ENCODE results near the gene BFSP2.

BFSP2 gene

GRCh38 chr3:133418361-133418760 lies 18.5 kb downstream of the BFSP2 start:
- DNase-seq (ENCODE audit: low read depth in 2 of 2), result no peak

- no peak for DNase-seq (ENCODE audit: low read depth in 2 of 2)
These were observed 19.5 kb downstream of the BFSP2 start for GRCh38 chr3:133419151-133419909.

GRCh38 chr3:133424937-133425869 lies 25.3 kb downstream of the BFSP2 start:
- no peak for DNase-seq (ENCODE audit: low read depth in 2 of 2)

GRCh38 chr3:133425898-133426297 lies 26.0 kb downstream of the BFSP2 start:
- DNase-seq (ENCODE audit: low read depth in 2 of 2), result no peak

GRCh38 chr3:133426721-133427120 lies 26.9 kb downstream of the BFSP2 start:
- DNase-seq (ENCODE audit: low read depth in 2 of 2), result no peak

- DNase-seq (ENCODE audit: low read depth in 2 of 2), result no peak
These were observed 28.7 kb downstream of the BFSP2 start for GRCh38 chr3:133428552-133428951.

- DNase-seq (ENCODE audit: low read depth in 2 of 2), result no peak
These were observed 29.2 kb downstream of the BFSP2 start for GRCh38 chr3:133429063-133429462.

GRCh38 chr3:133439563-133439962 lies 39.7 kb downstream of the BFSP2 start:
- no peak for DNase-seq (ENCODE audit: low read depth in 2 of 2)

GRCh38 chr3:133440652-133441051 lies 40.8 kb downstream of the BFSP2 start:
- no peak for DNase-seq (ENCODE audit: low read depth in 2 of 2)

- no peak for DNase-seq (ENCODE audit: low read depth in 2 of 2)
These were observed 42.0 kb downstream of the BFSP2 start for GRCh38 chr3:133441867-133442270.

- no peak for DNase-seq (ENCODE audit: low read depth in 2 of 2)
These were observed 42.7 kb downstream of the BFSP2 start for GRCh38 chr3:133442518-133442917.

GRCh38 chr3:133443649-133444422 lies 44.0 kb downstream of the BFSP2 start:
- DNase-seq (ENCODE audit: low read depth in 2 of 2), result no peak

- DNase-seq (ENCODE audit: low read depth in 2 of 2), result no peak
These were observed 44.5 kb downstream of the BFSP2 start for GRCh38 chr3:133444423-133444774.

- no peak for DNase-seq (ENCODE audit: low read depth in 2 of 2)
These were observed 45.3 kb downstream of the BFSP2 start for GRCh38 chr3:133445108-133445507.

- no peak for DNase-seq (ENCODE audit: low read depth in 2 of 2)
These were observed 48.1 kb downstream of the BFSP2 start for GRCh38 chr3:133447750-133448477.

- DNase-seq (ENCODE audit: low read depth in 2 of 2), result peak; percentile 26 to 56
These were observed 48.7 kb downstream of the BFSP2 start for GRCh38 chr3:133448478-133449122.

- no peak for DNase-seq (ENCODE audit: low read depth in 2 of 2)
These were observed 51.5 kb downstream of the BFSP2 start for GRCh38 chr3:133451309-133451708.

- no peak for DNase-seq (ENCODE audit: low read depth in 2 of 2)
These were observed 52.9 kb downstream of the BFSP2 start for GRCh38 chr3:133452641-133453319.

GRCh38 chr3:133453383-133453782 lies 53.5 kb downstream of the BFSP2 start:
- DNase-seq (ENCODE audit: low read depth in 2 of 2), result no peak

- DNase-seq (ENCODE audit: low read depth in 2 of 2), result no peak
These were observed 55.4 kb downstream of the BFSP2 start for GRCh38 chr3:133455281-133455680.

All from stimulated activated CD8-positive, alpha-beta memory T cell treated with anti-CD3 and anti-CD28 coated beads, Interleukin-15, amount 100 ng/mL, for 48 hours (primary cell).